Bronchus fibroblast of lung (primary cell): ENCODE data around the gene PPDPF. TPM values are rescaled to one million over a fixed set of nuclear protein-coding genes. Genes with fewer than 3 reads are reported as not detected.

Experiments used
- total RNA-seq: library from RNA; depleted of rRNA; stranded (reverse); fragments of >200 nt; gene quantifications from 2 replicates; pipeline ENCODE4 v1.2.3, GENCODE V29; 2015

Gene PPDPF, protein sequence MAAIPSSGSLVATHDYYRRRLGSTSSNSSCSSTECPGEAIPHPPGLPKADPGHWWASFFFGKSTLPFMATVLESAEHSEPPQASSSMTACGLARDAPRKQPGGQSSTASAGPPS
- total RNA-seq = 259 and 266 TPM in 2 replicates

GRCh38 chr20:63520504-63520933 is at the start of gene PPDPF:
Gene PPDPF (plus strand): TSS chr20:63520765. CDS start chr20:63521309, 544 bp downstream.

DNA sequence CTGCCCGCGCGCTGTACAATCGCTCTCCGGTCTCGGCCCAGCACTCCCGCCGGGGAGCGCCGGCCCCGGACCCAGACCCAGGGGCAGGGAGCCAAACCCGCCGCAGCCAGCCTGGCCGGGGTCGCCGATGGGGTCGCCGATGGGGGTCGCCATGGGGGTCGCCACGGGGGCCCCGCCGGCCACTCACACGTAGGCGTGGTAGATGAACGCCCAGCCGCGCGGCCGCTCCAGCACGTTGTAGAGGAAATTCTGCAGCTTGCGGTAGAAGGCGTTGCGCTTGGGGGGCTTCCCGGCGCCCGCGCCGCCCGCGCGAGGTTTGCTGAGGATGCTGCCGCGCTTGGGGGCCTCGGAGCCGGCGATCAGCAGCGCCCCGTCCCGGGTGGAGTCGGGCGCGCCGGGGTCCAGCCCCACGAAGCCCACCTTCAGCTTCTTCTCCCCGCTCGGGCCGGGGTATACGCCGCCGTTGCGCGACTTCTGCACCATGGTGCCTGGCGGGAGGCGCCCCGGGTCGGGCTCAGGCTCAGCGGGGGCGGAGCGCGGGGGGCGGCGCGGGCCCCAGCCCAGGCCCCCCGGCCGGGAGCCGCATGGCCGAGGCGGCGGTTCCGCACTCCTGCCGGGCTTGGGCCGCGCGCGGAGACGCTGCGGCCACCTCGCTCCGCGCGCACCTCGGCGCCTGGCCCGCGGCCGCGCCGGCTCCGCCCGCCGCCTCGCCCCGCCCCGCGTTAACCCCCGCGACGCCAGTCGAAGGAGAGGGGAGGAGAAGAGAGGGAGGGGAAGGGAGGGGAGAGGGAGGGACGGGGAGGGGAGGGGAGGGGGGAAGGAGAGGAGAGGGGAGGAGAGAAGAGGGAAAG is 48.4 kb upstream of the PPDPF start, which contains the start of gene KCNQ2:
TSS of gene KCNQ2 (minus strand) at position 675 of the 851 bp plus-strand sequence. CDS start at position 483, 192 bp downstream.

GRCh38 chr20:63498960-63499337 is 21.6 kb upstream of the PPDPF start, which contains the start of gene EEF1A2:
Gene EEF1A2 (minus strand): TSS chr20:63499083. CDS start chr20:63497763, 1,320 bp downstream.

GRCh38 chr20:63536997-63537524 is 16.5 kb downstream of the PPDPF start, which contains the start of gene PTK6:
Gene PTK6 (minus strand): TSS chr20:63537376. CDS start chr20:63537314, 62 bp downstream.

DNA sequence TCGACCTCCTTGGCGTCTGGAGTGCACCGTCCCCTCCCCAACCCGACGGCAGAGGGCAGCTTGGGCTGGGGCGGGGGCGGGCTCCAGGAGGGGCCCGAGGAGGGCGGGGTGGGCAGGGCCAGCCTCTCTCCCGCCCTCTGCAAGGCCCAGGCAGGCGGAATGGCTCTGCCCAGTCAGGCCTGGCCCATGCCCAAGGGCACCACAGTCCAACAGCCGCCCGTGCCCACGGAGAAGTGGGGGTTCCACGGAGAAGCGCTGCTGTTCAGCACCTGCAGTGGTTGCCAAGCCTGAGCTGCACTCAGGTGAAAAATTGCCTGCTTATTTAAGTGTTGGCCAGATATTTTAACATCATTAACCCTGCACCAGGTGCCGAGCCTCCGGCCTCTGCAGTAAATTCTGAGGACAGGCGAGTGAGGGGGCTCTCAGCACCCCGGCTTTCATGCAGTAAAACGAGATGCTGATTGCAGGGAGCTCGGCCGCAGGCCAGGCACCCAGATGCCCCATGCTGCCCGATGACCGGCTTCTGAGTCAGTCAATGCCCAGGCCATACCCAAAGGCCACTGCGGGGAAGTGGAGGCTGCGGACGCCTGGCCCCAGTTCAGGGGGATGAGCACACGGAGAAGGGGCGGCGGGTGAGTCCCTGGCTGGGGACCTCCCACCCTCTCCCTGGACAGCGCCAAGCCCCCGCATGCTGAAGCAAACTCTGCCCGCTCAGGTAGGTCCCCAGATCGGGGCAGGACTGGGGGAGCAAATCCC is 27.3 kb downstream of the PPDPF start, which contains the start of gene SRMS:
TSS of gene SRMS (minus strand) at position 25 of the 756 bp plus-strand sequence. CDS start 286 bp downstream, outside the sequence.

GRCh38 chr20:63553933-63554290 is 33.3 kb downstream of the PPDPF start, which contains the start of gene FNDC11:
Gene FNDC11 (plus strand): TSS chr20:63554159. CDS start chr20:63555664, 1,505 bp downstream.

Other genes with a start within 250 kb of the PPDPF start
- gene ARFGAP1, start 248.0 kb upstream of the PPDPF start, total RNA-seq = 58.3 and 63.9 TPM in 2 replicates
- not detected in 2 replicates for gene COL20A1, start 227.6 kb upstream of the PPDPF start, total RNA-seq
- gene CHRNA4, start 159.4 kb upstream of the PPDPF start, total RNA-seq = not detected in 2 replicates
- gene KCNQ2, start 48.1 kb upstream of the PPDPF start, total RNA-seq = not detected in 2 replicates
- gene EEF1A2, start 21.7 kb upstream of the PPDPF start, total RNA-seq = 0.30 and 0.67 TPM in 2 replicates
- gene PTK6, start 16.6 kb downstream of the PPDPF start, total RNA-seq = not detected in 2 replicates
- gene SRMS, start 27.0 kb downstream of the PPDPF start, total RNA-seq = not detected in 2 replicates
- gene FNDC11, start 33.4 kb downstream of the PPDPF start, total RNA-seq = 0.50 and 1.0 TPM in 2 replicates
- gene HELZ2, start 53.5 kb downstream of the PPDPF start, total RNA-seq = 21.1 and 26.2 TPM in 2 replicates
- 9.2 and 10.9 TPM in 2 replicates for gene GMEB2, start 106.3 kb downstream of the PPDPF start, total RNA-seq
- 62.0 and 67.4 TPM in 2 replicates for gene STMN3, start 132.7 kb downstream of the PPDPF start, total RNA-seq
- gene RTEL1, start 137.5 kb downstream of the PPDPF start, total RNA-seq = 14.9 and 20.7 TPM in 2 replicates
- gene TNFRSF6B, start 175.9 kb downstream of the PPDPF start, total RNA-seq = 227 and 246 TPM in 2 replicates
- 36.8 and 41.2 TPM in 2 replicates for gene ARFRP1, start 187.2 kb downstream of the PPDPF start, total RNA-seq
- 24.7 and 30.9 TPM in 2 replicates for gene ZGPAT, start 187.3 kb downstream of the PPDPF start, total RNA-seq
- 5.2 and 6.7 TPM in 2 replicates for gene LIME1, start 215.9 kb downstream of the PPDPF start, total RNA-seq
- 88.3 and 91.0 TPM in 2 replicates for gene SLC2A4RG, start 219.0 kb downstream of the PPDPF start, total RNA-seq